NB4 (cell line): Measurements from ENCODE around the gene AUTS2.

Experiments
- CTCF ChIP-seq: IDR thresholded peaks from one replicate; pipeline ENCODE4 v1.5.1; 2012; ENCODE audit warnings: low read depth, low read length
- POLR2A ChIP-seq: IDR thresholded peaks from 2 replicates; pipeline ENCODE4 v1.6.1; 2011; ENCODE audit warnings: mild to moderate bottlenecking; ENCODE audit not compliant: insufficient read length; ENCODE audit errors: extremely low read depth

- TF ChIP-seq CTCF (no peak), POLR2A (no peak)
Observed at GRCh38 chr7:69857014-69857413, 258.7 kb downstream of the AUTS2 start.
